Activated CD4-positive, alpha-beta T cell treated with anti-CD3 and anti-CD28 coated beads, Interleukin-2, amount 50 U/mL, for 16 hours (primary cell): ENCODE results near the gene LBR.
"Not testable (repeated sequence)": the region's sequence is repeated elsewhere in the genome, so short reads cannot be mapped to it uniquely, and the experiment has no call there.

Experiments
- DNase-seq: peaks from one replicate; pipeline ENCODE4 v3.0.0-alpha.2; 2020

The LBR gene

GRCh38 chr1:225418598-225418997, 9.2 kb downstream of the LBR start:
- DNase-seq: no peak

- DNase-seq: no peak
Measured at GRCh38 chr1:225418059-225418458, 9.8 kb downstream of the LBR start.

- no peak for DNase-seq
Measured at GRCh38 chr1:225415967-225416745, 11.7 kb downstream of the LBR start.

GRCh38 chr1:225415307-225415706, 12.5 kb downstream of the LBR start:
- no peak for DNase-seq

GRCh38 chr1:225413708-225414375, 14.0 kb downstream of the LBR start:
- DNase-seq: no peak

GRCh38 chr1:225412803-225413351, 15.0 kb downstream of the LBR start:
- no peak for DNase-seq

- no peak for DNase-seq
Measured at GRCh38 chr1:225412321-225412720, 15.5 kb downstream of the LBR start.

- no peak for DNase-seq
Measured at GRCh38 chr1:225410036-225410435, 17.8 kb downstream of the LBR start.

GRCh38 chr1:225409051-225409450, 18.8 kb downstream of the LBR start:
- no peak for DNase-seq

- DNase-seq: no peak
Measured at GRCh38 chr1:225408249-225408648, 19.6 kb downstream of the LBR start.

GRCh38 chr1:225407755-225408154, 20.1 kb downstream of the LBR start:
- no peak for DNase-seq

GRCh38 chr1:225406976-225407725, 20.7 kb downstream of the LBR start:
- DNase-seq: no peak

GRCh38 chr1:225400968-225401367, 26.9 kb downstream of the LBR start:
- no peak for DNase-seq

- DNase-seq: no peak
Measured at GRCh38 chr1:225396357-225396756, 31.5 kb downstream of the LBR start.

- no peak for DNase-seq
Measured at GRCh38 chr1:225389843-225390242, 38.0 kb downstream of the LBR start.

- no peak for DNase-seq
Measured at GRCh38 chr1:225388372-225388771, 39.5 kb downstream of the LBR start.

- DNase-seq: not testable (repeated sequence)
Measured at GRCh38 chr1:225386860-225387259, 41.0 kb downstream of the LBR start.

- DNase-seq: no peak
Measured at GRCh38 chr1:225380691-225381090, 47.1 kb downstream of the LBR start.

- DNase-seq: no peak
Measured at GRCh38 chr1:225378880-225379279, 49.0 kb downstream of the LBR start.

GRCh38 chr1:225374996-225375395, 52.8 kb downstream of the LBR start:
- no peak for DNase-seq

- DNase-seq: no peak
Measured at GRCh38 chr1:225373155-225373554, 54.7 kb downstream of the LBR start.

GRCh38 chr1:225371366-225372010, 56.4 kb downstream of the LBR start:
- DNase-seq: no peak

GRCh38 chr1:225368036-225368552, 59.7 kb downstream of the LBR start:
- DNase-seq: no peak
